H54 (cell line): Measurements from ENCODE around the gene CRISP2.
"Not testable (repeated sequence)": the region's sequence is repeated elsewhere in the genome, so short reads cannot be mapped to it uniquely, and the experiment has no call there.

ENCODE experiments used
- DNase-seq: peaks from one replicate; pipeline ENCODE4 v3.0.0; 2011; ENCODE audit warnings: low spot score, mixed read lengths; ENCODE audit not compliant: insufficient read length
- FAIRE-seq: peaks from 3 replicates; lab custom pipeline; 2011; peaks lifted over from hg19 to GRCh38; lab: Jason Lieb, UNC
- POLR2A ChIP-seq: IDR thresholded peaks from 2 replicates; pipeline ENCODE4 v1.6.1; 2011; ENCODE audit warnings: low read depth, mild to moderate bottlenecking, low read length

Gene CRISP2

GRCh38 chr6:49675816-49676215 lies 37.5 kb downstream of the CRISP2 start:
- no peak for DNase-seq
- TF ChIP-seq POLR2A: no peak
- no peak for FAIRE-seq

GRCh38 chr6:49668083-49668511 lies 45.2 kb downstream of the CRISP2 start:
- FAIRE-seq (no peak), DNase-seq (no peak)
- TF ChIP-seq POLR2A: no peak

- no peak for TF ChIP-seq POLR2A
- DNase-seq (no peak), FAIRE-seq (no peak)
These were observed 46.2 kb downstream of the CRISP2 start for GRCh38 chr6:49666930-49667757.

GRCh38 chr6:49666480-49666879 lies 46.9 kb downstream of the CRISP2 start:
- TF ChIP-seq POLR2A: no peak
- no peak for FAIRE-seq
- no peak for DNase-seq

GRCh38 chr6:49664817-49665216 lies 48.5 kb downstream of the CRISP2 start:
- FAIRE-seq (no peak), DNase-seq (no peak)
- no peak for TF ChIP-seq POLR2A

- DNase-seq, FAIRE-seq: not testable (repeated sequence)
These were observed 49.3 kb downstream of the CRISP2 start for GRCh38 chr6:49664054-49664453.

GRCh38 chr6:49662892-49663261 lies 50.5 kb downstream of the CRISP2 start:
- FAIRE-seq: no peak
- TF ChIP-seq POLR2A: no peak
- DNase-seq: no peak

GRCh38 chr6:49662231-49662891 lies 51.0 kb downstream of the CRISP2 start:
- no peak for FAIRE-seq
- no peak for TF ChIP-seq POLR2A
- no peak for DNase-seq

- no peak for TF ChIP-seq POLR2A
- no peak for FAIRE-seq
- no peak for DNase-seq
These were observed 59.4 kb downstream of the CRISP2 start for GRCh38 chr6:49653942-49654341.

- FAIRE-seq (no peak), DNase-seq (no peak)
- no peak for TF ChIP-seq POLR2A
These were observed 59.9 kb downstream of the CRISP2 start for GRCh38 chr6:49653438-49653837.

- no peak for TF ChIP-seq POLR2A
- no peak for FAIRE-seq
These were observed 62.1 kb downstream of the CRISP2 start for GRCh38 chr6:49651239-49651638.

GRCh38 chr6:49649988-49650387 lies 63.4 kb downstream of the CRISP2 start:
- FAIRE-seq (no peak), DNase-seq (no peak)
- no peak for TF ChIP-seq POLR2A

More at GRCh38 chr6:49651239-49651638, 62.1 kb downstream of the CRISP2 start:
- DNase-seq: no peak

GRCh38 chr6:49648036-49648435 lies 65.3 kb downstream of the CRISP2 start:
- DNase-seq: no peak
- no peak for FAIRE-seq
- TF ChIP-seq POLR2A: no peak

- FAIRE-seq (no peak), DNase-seq (no peak)
- no peak for TF ChIP-seq POLR2A
These were observed 65.9 kb downstream of the CRISP2 start for GRCh38 chr6:49647476-49647875.

- no peak for FAIRE-seq
- DNase-seq: no peak
- no peak for TF ChIP-seq POLR2A
These were observed 66.4 kb downstream of the CRISP2 start for GRCh38 chr6:49646942-49647341.
